HL-60 (cell line): ENCODE measurements around the gene SLC7A9.

ENCODE experiments used
- GABPA ChIP-seq: IDR thresholded peaks from 2 replicates; pipeline ENCODE4 v1.6.1; 2012; ENCODE audit warnings: low read depth
- POLR2AphosphoS5 ChIP-seq: IDR thresholded peaks from 2 replicates; pipeline ENCODE4 v1.6.1; 2012; ENCODE audit warnings: low read depth
- SPI1 ChIP-seq: IDR thresholded peaks from 2 replicates; pipeline ENCODE4 v1.6.1; 2012; ENCODE audit warnings: low read depth, mild to moderate bottlenecking, borderline replicate concordance
- TF ChIP-seq, protein P1 (sequence below): IDR thresholded peaks from one replicate; pipeline ENCODE4 v1.5.1; 2011; ENCODE audit warnings: low read length, control low read depth, inconsistent platforms; ENCODE audit not compliant: insufficient read depth
- TF ChIP-seq, protein P2 (sequence below): IDR thresholded peaks from 2 replicates; pipeline ENCODE4 v1.6.1; 2012; ENCODE audit warnings: low read depth; ENCODE audit not compliant: insufficient replicate concordance

- TF ChIP-seq, protein P1, sequence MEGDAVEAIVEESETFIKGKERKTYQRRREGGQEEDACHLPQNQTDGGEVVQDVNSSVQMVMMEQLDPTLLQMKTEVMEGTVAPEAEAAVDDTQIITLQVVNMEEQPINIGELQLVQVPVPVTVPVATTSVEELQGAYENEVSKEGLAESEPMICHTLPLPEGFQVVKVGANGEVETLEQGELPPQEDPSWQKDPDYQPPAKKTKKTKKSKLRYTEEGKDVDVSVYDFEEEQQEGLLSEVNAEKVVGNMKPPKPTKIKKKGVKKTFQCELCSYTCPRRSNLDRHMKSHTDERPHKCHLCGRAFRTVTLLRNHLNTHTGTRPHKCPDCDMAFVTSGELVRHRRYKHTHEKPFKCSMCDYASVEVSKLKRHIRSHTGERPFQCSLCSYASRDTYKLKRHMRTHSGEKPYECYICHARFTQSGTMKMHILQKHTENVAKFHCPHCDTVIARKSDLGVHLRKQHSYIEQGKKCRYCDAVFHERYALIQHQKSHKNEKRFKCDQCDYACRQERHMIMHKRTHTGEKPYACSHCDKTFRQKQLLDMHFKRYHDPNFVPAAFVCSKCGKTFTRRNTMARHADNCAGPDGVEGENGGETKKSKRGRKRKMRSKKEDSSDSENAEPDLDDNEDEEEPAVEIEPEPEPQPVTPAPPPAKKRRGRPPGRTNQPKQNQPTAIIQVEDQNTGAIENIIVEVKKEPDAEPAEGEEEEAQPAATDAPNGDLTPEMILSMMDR = no peak
- TF ChIP-seq, protein P2, sequence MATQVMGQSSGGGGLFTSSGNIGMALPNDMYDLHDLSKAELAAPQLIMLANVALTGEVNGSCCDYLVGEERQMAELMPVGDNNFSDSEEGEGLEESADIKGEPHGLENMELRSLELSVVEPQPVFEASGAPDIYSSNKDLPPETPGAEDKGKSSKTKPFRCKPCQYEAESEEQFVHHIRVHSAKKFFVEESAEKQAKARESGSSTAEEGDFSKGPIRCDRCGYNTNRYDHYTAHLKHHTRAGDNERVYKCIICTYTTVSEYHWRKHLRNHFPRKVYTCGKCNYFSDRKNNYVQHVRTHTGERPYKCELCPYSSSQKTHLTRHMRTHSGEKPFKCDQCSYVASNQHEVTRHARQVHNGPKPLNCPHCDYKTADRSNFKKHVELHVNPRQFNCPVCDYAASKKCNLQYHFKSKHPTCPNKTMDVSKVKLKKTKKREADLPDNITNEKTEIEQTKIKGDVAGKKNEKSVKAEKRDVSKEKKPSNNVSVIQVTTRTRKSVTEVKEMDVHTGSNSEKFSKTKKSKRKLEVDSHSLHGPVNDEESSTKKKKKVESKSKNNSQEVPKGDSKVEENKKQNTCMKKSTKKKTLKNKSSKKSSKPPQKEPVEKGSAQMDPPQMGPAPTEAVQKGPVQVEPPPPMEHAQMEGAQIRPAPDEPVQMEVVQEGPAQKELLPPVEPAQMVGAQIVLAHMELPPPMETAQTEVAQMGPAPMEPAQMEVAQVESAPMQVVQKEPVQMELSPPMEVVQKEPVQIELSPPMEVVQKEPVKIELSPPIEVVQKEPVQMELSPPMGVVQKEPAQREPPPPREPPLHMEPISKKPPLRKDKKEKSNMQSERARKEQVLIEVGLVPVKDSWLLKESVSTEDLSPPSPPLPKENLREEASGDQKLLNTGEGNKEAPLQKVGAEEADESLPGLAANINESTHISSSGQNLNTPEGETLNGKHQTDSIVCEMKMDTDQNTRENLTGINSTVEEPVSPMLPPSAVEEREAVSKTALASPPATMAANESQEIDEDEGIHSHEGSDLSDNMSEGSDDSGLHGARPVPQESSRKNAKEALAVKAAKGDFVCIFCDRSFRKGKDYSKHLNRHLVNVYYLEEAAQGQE = no peak
- TF ChIP-seq GABPA (no peak), POLR2AphosphoS5 (no peak), SPI1 (no peak)
These were observed 52.9 kb downstream of the SLC7A9 start for GRCh38 chr19:32816555-32817099.
